Trophoblast cell (in vitro differentiated cells and primary cell): Measurements from ENCODE around the gene SLC7A14.

ENCODE experiments used
- DNase-seq, 2 donors: peaks; one replicate each; pipeline ENCODE4 v3.0.0-alpha.2; 2016
- H2AFZ ChIP-seq: 2 replicates; pipeline ENCODE4 v1.6.1; 2013; ENCODE audit warnings: low read length, moderate library complexity, mild to moderate bottlenecking; ENCODE audit not compliant: insufficient read depth, poor library complexity
- H2AK5ac ChIP-seq: 2 replicates; pipeline ENCODE4 v1.6.1; 2013; ENCODE audit warnings: mild to moderate bottlenecking, low read length
- H2BK120ac ChIP-seq: 2 replicates; pipeline ENCODE4 v1.6.1; 2013; ENCODE audit warnings: low read length, mild to moderate bottlenecking, moderate library complexity; ENCODE audit not compliant: insufficient read depth, poor library complexity
- H2BK12ac ChIP-seq: 2 replicates; pipeline ENCODE4 v1.6.1; 2013; ENCODE audit warnings: mild to moderate bottlenecking, low read length, moderate library complexity
- H2BK5ac ChIP-seq: 2 replicates; pipeline ENCODE4 v1.6.1; 2013; ENCODE audit warnings: low read length, low read depth, moderate library complexity, mild to moderate bottlenecking; ENCODE audit not compliant: poor library complexity
- H3K14ac ChIP-seq: 2 replicates; pipeline ENCODE4 v1.6.1; 2013; ENCODE audit warnings: mild to moderate bottlenecking, low read length
- H3K18ac ChIP-seq: 2 replicates; pipeline ENCODE4 v1.6.1; 2013; ENCODE audit warnings: mild to moderate bottlenecking, low read length
- H3K23ac ChIP-seq: 2 replicates; pipeline ENCODE4 v1.6.1; 2013; ENCODE audit warnings: low read length
- H3K27ac ChIP-seq: 2 replicates; pipeline ENCODE4 v1.5.1; 2013; ENCODE audit warnings: low read depth, mild to moderate bottlenecking, inconsistent platforms, low read length, moderate library complexity
- H3K27me3 ChIP-seq: 2 replicates; pipeline ENCODE4 v1.6.1; 2013; ENCODE audit warnings: inconsistent platforms, mild to moderate bottlenecking, low read length, moderate library complexity; ENCODE audit not compliant: insufficient read depth
- H3K36me3 ChIP-seq, 2 experiments: 1 replicate in 1 of 2; 2 replicates in 1 of 2; pipeline ENCODE4 v1.6.1; 2013; ENCODE audit warnings: low read length in 2 of 2, mild to moderate bottlenecking in 2 of 2, moderate library complexity in 1 of 2; ENCODE audit not compliant: insufficient read depth in 2 of 2, control insufficient read depth in 1 of 2
- H3K4ac ChIP-seq: 2 replicates; pipeline ENCODE4 v1.6.1; 2013; ENCODE audit warnings: low read depth, mild to moderate bottlenecking, low read length, moderate library complexity
- H3K4me1 ChIP-seq, 2 experiments: 1 replicate in 1 of 2; 2 replicates in 1 of 2; pipeline ENCODE4 v1.6.1; 2013; ENCODE audit warnings: low read length in 2 of 2, mild to moderate bottlenecking in 2 of 2, moderate library complexity in 1 of 2; ENCODE audit not compliant: insufficient read depth in 2 of 2, control insufficient read depth in 1 of 2
- H3K4me2 ChIP-seq: 2 replicates; pipeline ENCODE4 v1.6.1; 2013; ENCODE audit warnings: inconsistent platforms, mild to moderate bottlenecking, low read length, moderate library complexity
- H3K4me3 ChIP-seq: 2 replicates; pipeline ENCODE4 v1.5.1; 2013; ENCODE audit warnings: mild to moderate bottlenecking, low read depth, low read length, inconsistent platforms
- H3K79me1 ChIP-seq: one replicate; pipeline ENCODE4 v1.6.1; 2013; ENCODE audit warnings: low read length
- H3K79me2 ChIP-seq: 2 replicates; pipeline ENCODE4 v1.6.1; 2013; ENCODE audit warnings: low read length, mild to moderate bottlenecking; ENCODE audit not compliant: control insufficient read depth, insufficient read depth, poor library complexity
- H3K9ac ChIP-seq: 2 replicates; pipeline ENCODE4 v1.6.1; 2013; ENCODE audit warnings: mild to moderate bottlenecking, low read length
- H3K9me3 ChIP-seq: 2 replicates; pipeline ENCODE4 v1.6.1; 2013; ENCODE audit warnings: low read depth, mild to moderate bottlenecking, control low read depth, inconsistent platforms, low read length; ENCODE audit not compliant: insufficient read depth
- H4K12ac ChIP-seq: 2 replicates; pipeline ENCODE4 v1.6.1; 2013; ENCODE audit warnings: low read depth, mild to moderate bottlenecking, low read length, moderate library complexity
- H4K8ac ChIP-seq: 2 replicates; pipeline ENCODE4 v1.6.1; 2013; ENCODE audit warnings: low read depth, mild to moderate bottlenecking, low read length, moderate library complexity
- H4K91ac ChIP-seq: one replicate; pipeline ENCODE4 v1.6.1; 2013; ENCODE audit warnings: low read depth, mild to moderate bottlenecking, low read length, moderate library complexity
- WGBS: extraction: QIAGEN DNeasy Blood & Tissue Kit; methylation state at CpG from one replicate; pipeline ENCODE4 v1.1.7; 2013; ENCODE audit warnings: missing lambda C conversion rate; ENCODE audit not compliant: insufficient read length, insufficient coverage; ENCODE audit errors: extremely low coverage; 5-methylcytosine and 5-hydroxymethylcytosine counted together

The SLC7A14 gene

DNA sequence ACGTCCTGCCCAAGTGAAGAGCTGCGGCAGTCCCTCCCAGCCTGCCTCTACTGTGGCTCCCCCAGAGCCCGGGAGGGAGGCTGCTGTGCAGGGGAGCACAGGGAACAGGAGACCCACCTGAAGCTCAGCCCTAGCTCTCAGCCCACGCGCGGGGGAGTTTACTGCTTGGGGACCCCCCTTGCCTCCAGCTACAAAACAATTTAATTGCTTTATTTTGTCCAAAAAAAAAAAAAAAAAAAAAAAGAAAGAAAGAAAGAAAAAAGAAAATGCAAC, 89.1 kb downstream of the SLC7A14 start:
- DNase-seq: no peak

DNA sequence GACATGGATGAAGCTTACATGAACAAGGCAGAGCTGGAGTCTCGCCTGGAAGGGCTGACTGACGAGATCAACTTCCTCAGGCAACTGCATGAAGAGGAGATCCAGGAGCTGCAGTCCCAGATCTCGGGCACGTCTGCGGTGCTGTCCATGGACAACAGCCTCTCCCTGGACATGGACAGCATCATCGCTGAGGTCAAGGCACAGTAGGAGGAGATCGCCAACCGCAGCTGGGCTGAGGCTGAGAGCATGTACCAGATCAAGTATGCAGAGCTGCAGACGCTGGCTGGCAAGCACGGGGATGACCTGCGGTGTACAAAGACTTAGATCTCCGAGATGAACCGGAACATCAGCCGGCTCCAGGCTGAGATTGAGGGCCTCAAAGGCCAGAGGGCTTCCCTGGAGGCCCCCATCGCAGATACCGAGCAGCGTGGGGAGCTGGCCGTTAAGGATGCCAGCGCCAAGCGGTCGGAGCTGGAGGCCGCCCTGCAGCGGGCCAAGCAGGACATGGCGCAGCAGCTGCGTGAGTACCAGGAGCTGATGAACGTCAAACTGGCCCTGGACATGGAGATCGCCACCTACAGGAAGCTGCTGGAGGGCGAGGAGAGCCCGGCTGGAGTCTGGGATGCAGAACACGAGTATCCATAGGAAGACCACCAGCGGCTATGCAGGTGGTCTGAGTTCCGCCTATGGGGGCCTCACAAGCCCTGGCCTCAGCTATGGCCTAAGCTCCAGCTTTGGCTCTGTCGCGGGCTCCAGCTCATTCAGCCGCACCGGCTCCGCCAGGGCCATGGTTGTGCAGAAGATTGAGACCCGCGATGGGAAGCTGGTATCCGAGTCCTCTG, 89.6 kb downstream of the SLC7A14 start:
- WGBS: no CpG with 5 or more reads among the region's 40 CpGs
- Histone ChIP-seq H3K79me1 (no peaks in the 10 kb centered on the region), H2BK12ac (no peak overlapping the region), H3K27me3 (no peaks in the 10 kb centered on the region), H2BK5ac (no peak overlapping the region), H3K27ac (no peak overlapping the region), H4K12ac (no peak overlapping the region), H4K8ac (no peak overlapping the region), H3K4me1 (peaks cover 0 to 3% of the 10 kb centered on the region in 2 experiments), H2AK5ac (no peak overlapping the region), H3K14ac (no peak overlapping the region), H3K36me3 (no peaks in the 10 kb centered on the region), H3K4me3 (no peak overlapping the region), H3K9ac (no peak overlapping the region), H3K9me3 (peaks cover 1% of the 10 kb centered on the region), H4K91ac (no peak overlapping the region), H3K18ac (no peak overlapping the region), H2AFZ (no peak overlapping the region), H3K4ac (no peak overlapping the region), H3K4me2 (no peak overlapping the region), H2BK120ac (no peak overlapping the region), H3K23ac (no peak overlapping the region), H3K79me2 (no peaks in the 10 kb centered on the region)
- DNase-seq: peak in 1 of 2 donors; percentile 26

More for the DNA sequence above, 89.1 kb downstream of the SLC7A14 start:
- WGBS: no CpG with 5 or more reads among the region's 6 CpGs
- H3K9me3 ChIP-seq: peaks cover 1% of the 10 kb centered on the region
- no peaks in the 10 kb centered on the region for H3K27me3 ChIP-seq
- H3K79me2 ChIP-seq: no peaks in the 10 kb centered on the region
- no peak overlapping the region for H3K9ac ChIP-seq
- H3K4me2 ChIP-seq: no peak overlapping the region
- H2AK5ac ChIP-seq: no peak overlapping the region
- no peak overlapping the region for H3K14ac ChIP-seq
- H2BK12ac ChIP-seq: no peak overlapping the region
- no peak overlapping the region for H4K91ac ChIP-seq
- no peak overlapping the region for H3K18ac ChIP-seq
- no peaks in the 10 kb centered on the region for H3K79me1 ChIP-seq
- no peak overlapping the region for H4K8ac ChIP-seq
- H3K4ac ChIP-seq: no peak overlapping the region
- H3K4me1 ChIP-seq: peaks cover 0 to 3% of the 10 kb centered on the region in 2 experiments
- H3K27ac ChIP-seq: no peak overlapping the region
- no peak overlapping the region for H3K23ac ChIP-seq
- no peaks in the 10 kb centered on the region for H3K36me3 ChIP-seq
- H2AFZ ChIP-seq: no peak overlapping the region
- no peak overlapping the region for H4K12ac ChIP-seq
- no peak overlapping the region for H2BK120ac ChIP-seq
- H2BK5ac ChIP-seq: no peak overlapping the region
- no peak overlapping the region for H3K4me3 ChIP-seq

DNA sequence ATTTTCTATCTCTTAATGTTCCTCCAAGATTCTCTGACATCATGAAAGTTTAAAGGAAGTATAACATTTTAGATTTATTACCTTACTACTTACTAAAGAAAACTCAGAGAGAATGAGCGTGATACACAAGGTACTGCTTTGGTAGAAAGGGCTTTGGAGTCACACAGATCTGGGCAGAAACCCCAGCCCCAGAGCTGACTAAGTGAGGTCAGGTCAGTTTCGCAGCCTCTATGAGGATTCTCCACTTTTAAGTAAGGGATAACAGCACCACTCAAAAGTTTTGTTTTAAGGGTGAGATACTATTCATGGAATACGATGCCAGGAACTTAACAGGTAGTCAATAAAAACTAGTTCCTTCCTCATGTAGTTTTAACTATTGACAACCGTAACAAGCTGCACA, 91.1 kb downstream of the SLC7A14 start:
- Histone ChIP-seq H3K79me1 (no peaks in the 10 kb centered on the region), H2BK5ac (no peak overlapping the region)

DNA sequence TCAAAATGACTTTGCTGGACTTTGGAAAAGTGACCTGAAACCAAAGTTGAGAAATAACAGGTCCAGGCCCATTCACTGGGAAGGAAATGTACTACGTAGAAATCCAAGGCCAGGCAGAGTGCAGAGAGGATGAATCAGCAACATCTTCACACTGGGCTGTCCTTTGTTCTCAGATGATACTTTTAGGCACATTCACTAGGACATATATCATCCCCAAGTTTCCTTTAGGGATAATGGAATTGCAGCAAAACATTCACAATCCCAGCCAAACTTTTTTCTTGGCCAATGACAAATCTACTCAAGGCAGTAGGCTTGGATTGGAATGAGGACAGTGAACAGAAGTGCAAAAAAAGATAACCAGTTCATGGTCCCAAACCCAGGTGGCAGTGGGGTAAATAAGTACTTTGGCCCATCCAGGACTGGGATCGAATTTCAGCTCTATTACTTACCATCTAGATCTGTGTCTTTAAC, 92.1 kb downstream of the SLC7A14 start:
- no peak overlapping the region for H3K27ac ChIP-seq
- DNase-seq: peak in 1 of 2 donors; percentile 15
- H3K9ac ChIP-seq: no peak overlapping the region
- no peak overlapping the region for H2BK120ac ChIP-seq
- no peaks in the 10 kb centered on the region for H3K36me3 ChIP-seq
- H2AK5ac ChIP-seq: no peak overlapping the region
- no peak overlapping the region for H2BK12ac ChIP-seq
- H3K79me1 ChIP-seq: no peaks in the 10 kb centered on the region
- no peak overlapping the region for H4K12ac ChIP-seq
- H3K4me3 ChIP-seq: no peak overlapping the region
- H3K18ac ChIP-seq: no peak overlapping the region
- H2AFZ ChIP-seq: no peak overlapping the region
- no peak overlapping the region for H3K23ac ChIP-seq
- H2BK5ac ChIP-seq: no peak overlapping the region
- H3K27me3 ChIP-seq: no peaks in the 10 kb centered on the region
- no peaks in the 10 kb centered on the region for H3K9me3 ChIP-seq
- H3K4ac ChIP-seq: no peak overlapping the region
- H3K14ac ChIP-seq: no peak overlapping the region
- peaks cover 0 to 3% of the 10 kb centered on the region in 2 experiments for H3K4me1 ChIP-seq
- no peak overlapping the region for H4K8ac ChIP-seq
- H3K79me2 ChIP-seq: no peaks in the 10 kb centered on the region
- no CpG with 5 or more reads among the region's 2 CpGs for WGBS
- no peak overlapping the region for H3K4me2 ChIP-seq
- no peak overlapping the region for H4K91ac ChIP-seq

More for the DNA sequence above, 91.1 kb downstream of the SLC7A14 start:
- H3K9ac ChIP-seq: no peak overlapping the region
- no peak overlapping the region for H3K27ac ChIP-seq
- no peak overlapping the region for H3K14ac ChIP-seq
- H4K8ac ChIP-seq: no peak overlapping the region
- no CpG with 5 or more reads among the region's 4 CpGs for WGBS
- no peaks in the 10 kb centered on the region for H3K36me3 ChIP-seq
- H3K18ac ChIP-seq: no peak overlapping the region
- H2BK120ac ChIP-seq: no peak overlapping the region
- no peak overlapping the region for H3K4ac ChIP-seq
- H3K9me3 ChIP-seq: no peaks in the 10 kb centered on the region
- no peak overlapping the region for H2AK5ac ChIP-seq
- no peaks in the 10 kb centered on the region for H3K79me2 ChIP-seq
- no peak overlapping the region for H3K4me3 ChIP-seq
- peaks cover 0 to 3% of the 10 kb centered on the region in 2 experiments for H3K4me1 ChIP-seq
- no peak overlapping the region for H3K4me2 ChIP-seq
- no peak overlapping the region for H4K91ac ChIP-seq
- no peak overlapping the region for H2BK12ac ChIP-seq
- no peak overlapping the region for H2AFZ ChIP-seq
- no peaks in the 10 kb centered on the region for H3K27me3 ChIP-seq
- no peak overlapping the region for H4K12ac ChIP-seq
- no peak overlapping the region for H3K23ac ChIP-seq
- DNase-seq: no peak
